ENCODE data around the gene PID1.
"Not testable (repeated sequence)": the region's sequence is repeated elsewhere in the genome, so short reads cannot be mapped to it uniquely, and the experiment has no call there.

The PID1 gene

DNA sequence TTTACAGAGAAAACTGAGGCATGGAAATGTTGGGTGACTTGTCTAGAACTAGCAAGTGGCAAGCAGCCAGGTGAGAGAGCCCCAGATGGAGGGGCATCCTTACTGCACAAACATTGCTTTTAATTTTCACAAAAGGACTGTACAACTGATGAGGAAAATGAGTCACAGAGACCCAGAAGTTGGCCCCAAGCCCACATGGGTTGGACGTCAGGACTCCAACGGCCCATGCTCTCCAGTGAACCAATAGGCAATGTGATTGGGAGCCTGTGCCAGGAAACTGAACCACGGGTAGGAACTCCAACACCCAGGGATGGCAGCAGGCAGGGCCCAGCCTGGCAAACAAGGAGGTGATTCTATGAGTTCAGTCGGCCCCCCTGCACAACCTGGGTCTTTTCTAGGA lies 50.8 kb downstream of the PID1 start:
- no peaks in the 10 kb centered on the region for H3K36me3 ChIP-seq (replicated peaks)
- H3K27me3 ChIP-seq (ENCODE audit: low read depth), result no peaks in the 10 kb centered on the region
- no peak for DNase-seq (ENCODE audit: low spot score in 2 of 2)
- no peaks in the 10 kb centered on the region for H3K9me3 ChIP-seq
- H3K4me3 ChIP-seq, result no peak overlapping the region
- in situ Hi-C loops (cut with MboI; ENCODE audit: low sequenced_read_pairs), result no loop called here
- H3K4me1 ChIP-seq, result no peaks in the 10 kb centered on the region

DNA sequence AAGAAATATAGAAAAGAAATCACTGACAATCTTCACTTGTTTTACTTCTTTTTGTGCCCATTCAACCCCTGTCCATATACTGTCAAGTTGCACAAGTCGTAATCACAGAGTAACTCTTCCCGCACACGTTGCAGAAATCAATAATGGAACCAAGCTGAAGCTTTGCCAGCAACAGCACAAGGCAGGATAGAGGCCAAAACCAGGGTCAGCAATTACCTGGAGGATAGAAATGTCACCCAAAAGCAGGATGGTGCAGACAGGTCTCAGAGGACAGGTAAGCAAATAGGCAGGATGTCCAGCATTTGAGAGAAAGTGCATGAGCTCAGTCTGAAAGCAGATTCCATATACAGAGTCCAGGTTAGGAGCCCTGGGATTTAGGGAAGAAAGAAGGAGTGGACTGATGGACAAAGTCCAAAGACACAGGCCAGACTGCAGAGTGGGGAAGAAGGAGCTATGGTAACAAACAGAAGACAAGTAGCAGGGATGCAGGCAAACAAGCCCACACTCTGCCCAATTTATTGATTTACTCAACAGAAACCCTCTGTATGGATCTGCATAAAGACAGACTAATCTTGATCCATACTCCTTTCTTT lies 52.7 kb downstream of the PID1 start:
- in situ Hi-C loops (cut with MboI; ENCODE audit: low sequenced_read_pairs), result no loop called here
- Histone ChIP-seq H3K4me1 (no peaks in the 10 kb centered on the region), H3K36me3 (replicated peaks) (no peaks in the 10 kb centered on the region), H3K9me3 (no peaks in the 10 kb centered on the region), H3K4me3 (no peak overlapping the region), H3K27me3 (ENCODE audit: low read depth) (no peaks in the 10 kb centered on the region)
- no peak for DNase-seq (ENCODE audit: low spot score in 2 of 2)

DNA sequence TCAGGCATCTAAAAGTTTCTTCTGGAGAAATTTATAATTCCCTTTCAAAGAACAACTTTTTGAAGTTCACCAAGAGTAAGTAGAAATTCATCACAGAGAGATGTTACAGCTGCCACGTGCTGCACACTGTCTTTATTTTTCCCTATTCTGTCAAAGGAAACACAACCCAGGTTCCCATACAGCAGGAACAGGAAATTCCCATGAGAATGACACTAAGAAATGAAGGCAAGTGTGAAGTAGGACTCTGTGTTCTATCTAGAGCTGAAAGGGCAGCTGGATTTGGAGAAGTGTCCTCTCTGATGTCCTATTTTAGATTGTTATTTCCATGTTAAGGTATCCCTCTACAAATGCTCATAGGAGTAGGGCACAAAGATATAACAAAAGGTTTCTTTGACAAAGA lies 58.8 kb downstream of the PID1 start:
- Histone ChIP-seq H3K27me3 (ENCODE audit: low read depth) (no peaks in the 10 kb centered on the region; the same call in 1 of the 2 replicates), H3K4me3 (no peak overlapping the region), H3K9me3 (no peaks in the 10 kb centered on the region), H3K36me3 (replicated peaks) (no peaks in the 10 kb centered on the region), H3K4me1 (no peaks in the 10 kb centered on the region)
- no peak for DNase-seq (ENCODE audit: low spot score in 2 of 2)
- in situ Hi-C loops (cut with MboI; ENCODE audit: low sequenced_read_pairs), result no loop called here

DNA sequence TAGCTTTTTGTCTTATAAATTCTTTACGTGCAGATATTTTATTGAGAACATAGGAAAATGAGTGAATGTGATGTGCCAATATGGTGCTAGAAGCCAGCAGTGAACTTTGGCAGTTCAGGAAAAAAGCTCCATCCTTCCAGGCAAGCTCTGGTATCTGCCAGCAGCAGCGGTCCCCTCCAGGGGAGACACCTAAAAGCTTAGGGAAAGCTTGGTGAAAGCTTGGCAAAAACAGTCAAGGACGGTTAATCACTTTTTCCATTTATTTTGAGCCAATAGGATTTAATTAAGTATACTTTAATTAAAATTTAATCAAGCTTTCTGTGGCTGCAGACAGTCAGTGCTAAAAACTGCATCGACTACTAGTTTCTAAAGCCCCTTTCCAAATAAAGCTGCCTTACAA lies 60.4 kb downstream of the PID1 start:
- no peak for DNase-seq (ENCODE audit: low spot score in 2 of 2)
- in situ Hi-C loops (cut with MboI; ENCODE audit: low sequenced_read_pairs), result no loop called here
- Histone ChIP-seq H3K27me3 (ENCODE audit: low read depth) (no peaks in the 10 kb centered on the region; the same call in 1 of the 2 replicates), H3K36me3 (replicated peaks) (no peaks in the 10 kb centered on the region), H3K4me1 (no peaks in the 10 kb centered on the region), H3K9me3 (no peaks in the 10 kb centered on the region), H3K4me3 (no peak overlapping the region)

DNA sequence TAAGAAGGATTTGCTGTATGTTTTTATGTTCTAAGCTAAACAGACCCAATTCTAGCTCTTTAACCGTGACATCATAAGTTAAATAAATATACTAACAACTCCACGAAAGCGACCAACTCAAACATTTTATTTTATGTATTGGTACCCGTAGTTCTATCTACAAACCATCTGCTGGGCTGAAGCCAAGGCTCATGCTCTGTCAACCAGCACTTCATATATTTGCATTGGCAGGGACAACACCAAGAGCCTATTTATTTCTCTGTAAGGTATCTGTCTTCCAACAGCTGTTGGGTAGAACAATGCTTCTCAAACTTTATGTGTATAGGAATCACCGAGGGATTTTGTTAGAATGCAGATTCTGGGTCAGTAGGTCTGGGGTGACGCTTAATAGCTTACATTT lies 64.5 kb downstream of the PID1 start:
- no peaks in the 10 kb centered on the region for H3K36me3 ChIP-seq (replicated peaks)
- no peak for DNase-seq (ENCODE audit: low spot score in 2 of 2)
- in situ Hi-C loops (cut with MboI; ENCODE audit: low sequenced_read_pairs), result no loop called here
- H3K4me3 ChIP-seq, result no peak overlapping the region
- no peaks in the 10 kb centered on the region for H3K4me1 ChIP-seq
- no peaks in the 10 kb centered on the region for H3K9me3 ChIP-seq
- H3K27me3 ChIP-seq (ENCODE audit: low read depth), result no peaks in the 10 kb centered on the region; the same call in 1 of the 2 replicates

DNA sequence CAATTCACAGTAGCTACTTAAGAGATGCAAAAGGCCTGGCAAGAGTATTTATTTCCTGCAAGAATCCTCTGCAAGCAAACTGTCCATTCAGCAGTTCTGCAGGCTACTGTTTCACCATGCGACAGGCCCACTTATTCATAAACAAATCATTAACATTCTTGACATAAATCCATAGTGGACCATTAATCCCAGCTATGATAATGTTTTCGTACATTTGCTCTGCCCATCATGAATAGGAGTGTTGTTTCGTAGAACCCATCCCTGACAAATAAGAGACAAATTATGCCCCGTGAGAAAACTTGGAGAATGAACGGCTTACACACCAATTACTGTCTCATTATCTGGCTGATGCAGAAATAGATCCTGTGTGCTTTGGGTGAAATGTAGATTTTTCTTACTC lies 65.4 kb downstream of the PID1 start:
- Histone ChIP-seq H3K36me3 (replicated peaks) (no peaks in the 10 kb centered on the region), H3K27me3 (ENCODE audit: low read depth) (no peaks in the 10 kb centered on the region), H3K4me1 (no peaks in the 10 kb centered on the region), H3K4me3 (no peak overlapping the region), H3K9me3 (no peaks in the 10 kb centered on the region)
- no peak for DNase-seq (ENCODE audit: low spot score in 2 of 2)
- in situ Hi-C loops (cut with MboI; ENCODE audit: low sequenced_read_pairs), result no loop called here

DNA sequence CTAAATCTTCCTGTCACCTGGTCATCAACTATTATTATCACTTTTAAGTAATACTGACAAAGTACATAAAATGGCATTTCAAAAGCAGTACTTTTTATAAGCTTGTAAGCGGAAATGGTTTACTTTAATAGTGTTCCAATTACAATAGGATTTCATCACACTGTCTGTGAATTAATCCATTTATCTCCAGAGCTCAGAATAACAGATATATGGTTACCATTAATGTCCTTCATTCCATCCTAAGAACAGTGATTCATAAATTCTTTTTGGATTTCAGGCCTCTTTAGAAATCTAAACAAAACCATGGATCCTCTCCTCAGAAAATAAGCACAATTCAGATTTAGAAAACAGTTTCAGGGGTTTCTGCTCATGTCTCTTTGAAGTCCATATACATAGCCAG lies 68.4 kb downstream of the PID1 start:
- no peak for DNase-seq (ENCODE audit: low spot score in 2 of 2)
- Histone ChIP-seq H3K27me3 (ENCODE audit: low read depth) (no peaks in the 10 kb centered on the region), H3K4me1 (no peaks in the 10 kb centered on the region), H3K9me3 (no peaks in the 10 kb centered on the region), H3K4me3 (no peak overlapping the region), H3K36me3 (replicated peaks) (no peaks in the 10 kb centered on the region)
- in situ Hi-C loops (cut with MboI; ENCODE audit: low sequenced_read_pairs), result no loop called here

DNA sequence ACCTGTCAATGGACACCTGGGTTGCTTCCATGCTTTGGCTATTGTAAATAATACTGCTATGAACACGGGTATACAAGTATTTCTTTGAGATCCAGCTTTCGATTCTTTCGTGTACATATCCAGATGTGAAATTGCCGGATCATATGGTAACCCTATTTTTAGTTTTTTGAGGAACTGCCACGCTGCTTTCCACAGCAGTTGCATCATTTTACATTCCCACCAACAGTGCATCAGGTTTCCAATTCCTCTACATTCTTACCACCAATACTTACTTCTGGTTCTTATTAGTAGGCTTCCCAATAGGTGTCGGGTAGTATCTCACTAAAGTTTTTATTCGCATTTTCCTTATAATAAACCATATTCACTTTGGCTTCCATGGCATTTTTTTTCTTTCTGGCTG lies 69.6 kb downstream of the PID1 start:
- no peaks in the 10 kb centered on the region for H3K36me3 ChIP-seq (replicated peaks)
- no peaks in the 10 kb centered on the region for H3K27me3 ChIP-seq (ENCODE audit: low read depth)
- DNase-seq (ENCODE audit: low spot score in 2 of 2), result no peak
- H3K4me1 ChIP-seq, result no peaks in the 10 kb centered on the region
- in situ Hi-C loops (cut with MboI; ENCODE audit: low sequenced_read_pairs), result no loop called here
- H3K4me3 ChIP-seq, result no peak overlapping the region
- no peaks in the 10 kb centered on the region for H3K9me3 ChIP-seq

DNA sequence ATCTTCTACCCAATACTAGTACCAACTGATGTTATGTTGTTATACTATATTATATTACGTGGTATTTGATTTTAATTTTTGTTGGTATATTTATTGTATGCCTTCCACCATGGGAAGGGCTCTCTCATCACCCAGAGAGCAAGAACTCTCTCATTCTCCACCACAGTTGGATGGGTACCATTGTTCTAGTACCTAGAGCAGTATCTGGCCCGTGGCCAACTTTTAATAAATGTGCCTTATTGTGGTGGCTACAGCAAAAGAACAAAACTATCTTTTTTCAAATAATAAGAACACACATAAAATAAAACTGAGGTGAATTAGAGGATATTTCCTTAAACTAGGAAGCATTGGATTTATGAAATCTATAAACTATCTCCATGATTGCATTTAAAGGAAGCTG lies 71.8 kb downstream of the PID1 start:
- no peak for DNase-seq (ENCODE audit: low spot score in 2 of 2)
- no peaks in the 10 kb centered on the region for H3K36me3 ChIP-seq (replicated peaks)
- H3K27me3 ChIP-seq (ENCODE audit: low read depth), result no peaks in the 10 kb centered on the region
- no peaks in the 10 kb centered on the region for H3K4me1 ChIP-seq
- in situ Hi-C loops (cut with MboI; ENCODE audit: low sequenced_read_pairs), result no loop called here
- no peak overlapping the region for H3K4me3 ChIP-seq
- no peaks in the 10 kb centered on the region for H3K9me3 ChIP-seq

DNA sequence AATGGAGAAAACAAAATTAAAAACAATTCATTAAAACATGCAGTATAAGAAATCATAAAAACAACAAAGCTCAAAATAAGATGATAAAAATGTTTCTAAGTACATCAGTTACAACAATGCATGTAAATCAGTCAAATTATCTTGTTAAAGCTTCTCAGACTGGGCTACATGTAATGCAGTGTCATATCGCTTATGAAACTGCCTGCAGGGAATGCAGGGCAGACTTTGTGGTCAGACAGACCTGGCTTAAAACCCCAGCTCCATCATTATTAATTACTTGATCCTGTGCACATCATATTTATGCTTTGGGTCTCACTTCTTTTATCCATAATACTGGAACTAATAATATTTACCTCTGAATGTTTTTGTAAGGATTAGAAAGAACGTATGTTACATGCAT lies 74.6 kb downstream of the PID1 start:
- DNase-seq (ENCODE audit: low spot score in 2 of 2), result no peak
- H3K4me3 ChIP-seq, result no peak overlapping the region
- H3K4me1 ChIP-seq, result no peaks in the 10 kb centered on the region
- H3K36me3 ChIP-seq (replicated peaks), result no peaks in the 10 kb centered on the region
- no peaks in the 10 kb centered on the region for H3K9me3 ChIP-seq
- no peaks in the 10 kb centered on the region for H3K27me3 ChIP-seq (ENCODE audit: low read depth)
- in situ Hi-C loops (cut with MboI; ENCODE audit: low sequenced_read_pairs), result no loop called here

DNA sequence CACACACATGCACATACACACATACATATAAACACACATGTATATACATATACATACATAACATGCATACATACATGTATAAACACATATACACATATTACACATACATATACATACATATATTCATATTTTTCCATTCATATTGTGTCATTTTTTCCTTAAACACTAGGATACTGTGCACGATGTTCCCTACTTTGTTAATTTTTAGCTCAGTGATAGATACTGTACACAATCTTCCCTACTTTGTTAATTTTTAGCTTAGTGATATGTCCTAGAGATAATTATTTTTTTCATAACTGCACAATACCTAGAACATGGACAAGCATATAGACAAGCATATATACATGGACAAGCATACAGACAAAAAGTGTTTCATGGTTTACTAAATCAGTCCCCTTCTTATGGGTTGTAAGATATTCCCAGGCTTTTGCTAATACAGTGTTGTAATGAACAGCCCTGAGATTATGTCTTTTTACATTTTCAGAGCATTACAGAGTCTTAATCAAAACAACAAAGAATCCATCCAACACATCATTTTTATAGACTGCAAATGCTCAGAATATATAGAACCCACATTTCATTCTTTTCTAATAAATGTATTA lies 75.6 kb downstream of the PID1 start:
- DNase-seq (ENCODE audit: low spot score in 2 of 2), result no peak
- Histone ChIP-seq H3K9me3 (no peaks in the 10 kb centered on the region), H3K4me1 (no peaks in the 10 kb centered on the region), H3K36me3 (replicated peaks) (no peaks in the 10 kb centered on the region), H3K27me3 (ENCODE audit: low read depth) (no peaks in the 10 kb centered on the region), H3K4me3 (no peak overlapping the region)
- in situ Hi-C loops (cut with MboI; ENCODE audit: low sequenced_read_pairs), result no loop called here

DNA sequence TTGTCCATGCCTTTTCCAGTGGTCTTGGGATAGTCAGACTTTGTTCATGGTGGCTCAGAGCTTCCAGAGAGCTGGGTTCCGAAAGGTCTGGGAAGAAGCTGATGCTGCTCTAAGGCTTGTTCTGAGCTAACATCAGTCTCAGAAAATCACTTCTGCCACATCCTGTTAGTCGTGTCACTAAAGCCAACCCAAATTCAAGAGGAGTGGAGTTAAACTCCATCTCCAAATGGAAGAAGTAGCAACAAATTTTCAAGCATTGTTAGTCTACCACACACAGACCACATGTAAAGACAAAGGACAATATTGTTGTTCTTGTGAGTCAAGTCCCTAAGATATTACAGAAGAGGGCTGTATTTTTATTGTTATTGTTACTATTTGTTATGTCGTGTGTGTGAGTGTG lies 77.8 kb downstream of the PID1 start:
- DNase-seq (ENCODE audit: low spot score in 2 of 2), result no peak
- Histone ChIP-seq H3K36me3 (replicated peaks) (no peaks in the 10 kb centered on the region), H3K27me3 (ENCODE audit: low read depth) (no peaks in the 10 kb centered on the region), H3K4me1 (no peaks in the 10 kb centered on the region), H3K4me3 (no peak overlapping the region), H3K9me3 (no peaks in the 10 kb centered on the region)
- in situ Hi-C loops (cut with MboI; ENCODE audit: low sequenced_read_pairs), result no loop called here

DNA sequence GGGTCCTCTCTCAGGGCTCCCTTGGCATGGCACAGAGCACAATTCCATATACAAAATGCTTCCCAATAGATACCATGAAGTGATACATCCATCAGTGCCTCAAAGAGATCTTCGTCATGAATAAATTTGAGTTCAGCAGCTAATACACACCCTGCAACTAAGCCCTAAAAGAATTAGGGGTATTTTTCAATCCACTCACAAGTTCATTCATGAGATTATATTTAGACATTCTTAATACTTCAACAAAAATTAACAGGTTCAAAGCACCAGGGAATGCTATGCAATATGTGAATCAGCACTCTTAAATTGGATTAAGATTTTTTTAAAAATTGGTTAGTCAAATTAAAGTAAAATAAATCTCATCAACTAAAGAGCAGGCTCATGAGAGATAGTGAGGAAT lies 79.7 kb downstream of the PID1 start:
- Histone ChIP-seq H3K27me3 (ENCODE audit: low read depth) (no peaks in the 10 kb centered on the region), H3K36me3 (replicated peaks) (no peaks in the 10 kb centered on the region), H3K9me3 (no peaks in the 10 kb centered on the region), H3K4me3 (no peak overlapping the region), H3K4me1 (no peaks in the 10 kb centered on the region)
- DNase-seq (ENCODE audit: low spot score in 2 of 2), result no peak
- in situ Hi-C loops (cut with MboI; ENCODE audit: low sequenced_read_pairs), result no loop called here

DNA sequence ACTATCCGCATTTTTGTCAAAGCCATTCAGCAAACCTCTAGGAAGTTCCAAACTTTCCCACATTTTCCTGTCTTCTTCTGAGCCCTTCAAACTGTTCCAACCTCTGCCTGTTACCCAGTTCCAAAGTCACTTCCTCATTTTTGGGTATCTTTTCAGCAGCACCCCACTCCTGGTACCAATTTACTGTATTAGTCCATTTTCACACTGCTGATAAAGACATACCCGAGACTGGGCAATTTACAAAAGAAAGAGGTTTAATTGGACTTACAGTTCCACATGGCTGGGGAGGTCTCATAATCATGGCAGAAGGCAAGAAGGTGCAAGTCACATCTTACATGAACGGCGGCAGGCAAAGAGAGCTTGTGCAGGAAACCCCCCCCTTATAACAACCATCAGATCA lies 84.0 kb downstream of the PID1 start:
- DNase-seq (ENCODE audit: low spot score in 2 of 2); H3K4me3 ChIP-seq; H3K4me1 ChIP-seq; H3K27me3 ChIP-seq (ENCODE audit: low read depth); H3K9me3 ChIP-seq; in situ Hi-C loops (cut with MboI; ENCODE audit: low sequenced_read_pairs); H3K36me3 ChIP-seq (replicated peaks): not testable (repeated sequence)

DNA sequence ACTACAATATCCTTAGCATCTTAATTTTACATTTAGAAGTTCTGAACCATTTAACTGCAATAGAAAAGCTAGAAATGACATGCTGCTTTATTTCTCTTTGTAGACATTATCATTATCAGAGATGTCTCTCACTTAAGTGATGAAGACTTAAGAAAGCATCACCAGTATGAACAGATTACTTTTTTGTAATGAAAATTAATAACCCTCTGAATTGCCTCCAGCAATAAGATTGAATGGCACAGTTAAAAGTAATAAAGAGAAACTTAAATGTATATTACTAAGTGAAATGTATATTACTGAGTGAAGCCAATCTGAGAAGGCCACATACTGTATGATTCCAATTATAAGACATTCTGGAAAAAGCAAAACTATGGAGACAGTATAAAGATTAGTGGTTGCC lies 89.4 kb downstream of the PID1 start:
- Histone ChIP-seq H3K27me3 (ENCODE audit: low read depth) (no peaks in the 10 kb centered on the region), H3K4me3 (no peak overlapping the region), H3K9me3 (no peaks in the 10 kb centered on the region), H3K36me3 (replicated peaks) (no peaks in the 10 kb centered on the region), H3K4me1 (no peaks in the 10 kb centered on the region)
- in situ Hi-C loops (cut with MboI; ENCODE audit: low sequenced_read_pairs), result no loop called here
- DNase-seq (ENCODE audit: low spot score in 2 of 2), result no peak
